OCI-M2 (cell line): Measurements from ENCODE around the gene ZNF385B.

ENCODE experiments used
- DNase-seq: peaks from one replicate; lab custom pipeline; 2025; ENCODE audit not compliant: unreplicated experiment; lab: John Stamatoyannopoulos, UW

Gene ZNF385B

GRCh38 chr2:179749210-179749609 is 112.2 kb downstream of the ZNF385B start:
- DNase-seq: no peak

- DNase-seq: no peak
Measured at GRCh38 chr2:179746981-179747380, 114.4 kb downstream of the ZNF385B start.

GRCh38 chr2:179745635-179746256 is 115.7 kb downstream of the ZNF385B start:
- no peak for DNase-seq

GRCh38 chr2:179744401-179744800 is 117.0 kb downstream of the ZNF385B start:
- DNase-seq: no peak

DNA sequence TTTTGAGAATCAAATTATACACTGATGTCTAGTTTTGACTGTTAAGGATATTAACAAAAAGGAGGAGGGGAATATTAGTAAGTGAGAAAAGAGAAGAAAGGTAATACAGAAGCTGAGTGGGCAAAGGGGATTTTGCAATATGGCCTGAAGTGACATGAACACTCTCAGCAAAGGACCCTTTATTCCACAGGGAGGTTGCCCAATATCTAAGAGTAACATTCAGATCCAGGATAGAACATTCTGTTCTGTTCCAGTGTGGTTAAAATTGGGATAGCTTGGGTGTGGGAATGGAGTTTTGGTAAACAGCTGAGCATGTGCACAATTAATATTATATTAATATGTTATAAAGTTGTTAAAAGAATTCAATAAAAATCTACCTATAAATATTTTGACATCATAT is 120.1 kb downstream of the ZNF385B start:
- no peak for DNase-seq

DNA sequence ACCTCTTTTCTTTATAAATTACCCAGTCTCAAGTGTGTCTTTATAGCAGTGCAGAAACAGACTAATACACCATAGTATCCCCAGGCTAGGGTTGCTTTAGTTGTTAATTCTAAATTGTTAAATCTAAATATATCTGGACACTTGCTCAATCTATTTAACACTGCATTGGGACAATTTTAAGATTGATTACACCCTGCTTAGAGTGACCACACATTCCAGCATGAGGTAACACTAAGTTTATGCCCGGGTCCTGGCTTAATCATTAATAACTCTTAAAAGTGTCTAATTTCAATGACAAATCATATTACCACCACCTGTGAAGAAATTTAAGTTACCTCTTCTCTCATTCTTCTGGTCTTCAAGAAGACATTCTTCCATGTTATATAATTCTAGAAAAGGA is 131.4 kb downstream of the ZNF385B start:
- no peak for DNase-seq

GRCh38 chr2:179726461-179727180 is 134.8 kb downstream of the ZNF385B start:
- no peak for DNase-seq

- no peak for DNase-seq
Measured at GRCh38 chr2:179724403-179724802, 137.0 kb downstream of the ZNF385B start.

GRCh38 chr2:179720173-179720772 is 141.1 kb downstream of the ZNF385B start:
- no peak for DNase-seq

DNA sequence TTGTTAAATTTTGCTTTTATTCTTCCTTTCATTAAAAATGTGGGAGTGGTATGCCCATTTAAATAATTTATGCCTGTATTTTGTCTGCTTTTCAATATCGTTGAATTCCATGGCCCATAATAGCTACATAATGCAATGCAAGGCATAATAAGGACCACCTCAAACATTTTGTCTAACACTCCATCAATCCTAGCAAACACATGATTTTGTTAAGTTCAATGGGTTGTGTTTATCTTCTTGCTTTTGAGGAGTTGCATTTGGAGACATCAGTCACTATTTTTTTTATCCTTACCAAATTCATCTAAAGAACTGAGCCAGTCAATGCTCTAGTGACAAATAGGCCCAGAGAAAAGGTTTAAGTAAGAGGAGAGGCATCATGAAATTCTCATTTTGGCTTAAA is 145.5 kb downstream of the ZNF385B start:
- no peak for DNase-seq

DNA sequence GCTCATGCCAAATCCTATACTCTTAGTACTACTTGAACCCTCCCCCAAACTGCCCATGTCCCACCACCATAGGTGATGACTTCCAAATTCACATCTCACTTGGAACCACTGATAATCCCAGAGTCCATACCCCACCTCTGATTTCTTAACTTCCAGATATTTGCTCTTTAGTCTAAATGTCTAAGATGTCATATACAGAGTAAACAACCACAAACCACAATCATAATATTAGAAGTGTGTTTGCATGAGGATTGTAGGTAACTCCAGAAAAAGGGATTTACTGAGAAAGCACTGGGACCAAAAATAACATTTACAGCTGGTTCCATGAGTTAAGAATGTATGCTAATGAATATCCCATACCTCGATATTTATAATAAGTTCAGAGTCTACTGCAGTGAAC is 146.2 kb downstream of the ZNF385B start:
- no peak for DNase-seq

DNA sequence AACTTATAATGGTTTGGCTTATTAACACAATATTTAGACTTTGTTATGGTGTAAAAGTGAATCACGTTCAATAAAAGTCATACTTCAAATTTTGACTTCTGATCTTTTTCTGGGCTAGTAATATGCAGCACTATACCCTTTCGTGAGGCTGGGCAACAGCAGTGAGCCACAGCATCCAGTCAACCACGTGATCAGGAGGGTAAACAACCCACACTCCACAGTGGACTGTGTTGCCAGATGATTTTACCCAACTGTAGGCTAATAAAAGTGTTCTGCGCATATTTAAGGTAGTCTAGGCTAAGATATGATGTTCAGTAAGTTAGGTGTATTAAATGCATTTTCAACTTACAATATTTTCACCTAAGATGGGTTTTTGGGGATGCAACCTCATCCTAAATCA is 148.6 kb downstream of the ZNF385B start:
- no peak for DNase-seq

DNA sequence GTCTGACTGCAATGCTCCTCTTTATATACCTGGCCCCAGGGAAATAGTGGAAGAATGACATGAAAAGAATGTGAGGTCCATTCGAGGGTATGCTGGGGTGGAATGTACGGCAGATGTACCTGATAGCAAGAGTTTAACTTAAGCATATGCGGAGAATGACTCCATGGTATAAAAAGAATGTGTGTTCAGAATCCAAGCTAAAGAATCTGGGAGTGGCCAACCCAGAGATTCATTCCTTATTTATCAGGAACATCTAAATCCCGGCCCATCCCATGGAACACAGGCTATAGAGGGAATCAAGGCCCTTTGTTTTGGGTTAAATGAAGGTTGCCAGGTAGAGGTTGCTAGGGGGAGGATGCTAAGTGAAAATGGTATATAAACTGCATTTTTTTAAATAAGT is 150.0 kb downstream of the ZNF385B start:
- DNase-seq: no peak

DNA sequence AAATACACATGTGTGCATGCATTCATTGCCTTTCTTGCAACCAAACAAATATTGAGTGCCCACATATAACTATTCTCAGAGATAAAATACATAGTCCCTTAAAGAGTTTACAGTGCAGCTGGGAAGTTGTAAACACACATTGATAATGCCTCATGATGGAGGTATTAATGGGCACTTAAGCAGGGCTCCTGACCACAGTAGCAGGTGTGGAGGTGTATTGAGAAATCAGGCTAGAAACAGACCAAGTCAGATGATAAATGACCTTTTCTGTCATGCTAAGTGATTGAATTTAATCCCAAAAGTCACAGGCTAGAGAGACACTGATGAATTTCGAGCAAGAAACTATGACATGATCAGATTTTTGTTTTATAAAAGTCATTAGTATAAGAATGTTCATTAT is 157.7 kb downstream of the ZNF385B start:
- DNase-seq: no peak

GRCh38 chr2:179702912-179703311 is 158.5 kb downstream of the ZNF385B start:
- DNase-seq: no peak

- no peak for DNase-seq
Measured at GRCh38 chr2:179701524-179702110, 159.8 kb downstream of the ZNF385B start.

GRCh38 chr2:179695486-179695885 is 165.9 kb downstream of the ZNF385B start:
- DNase-seq: no peak

GRCh38 chr2:179694963-179695362 is 166.4 kb downstream of the ZNF385B start:
- DNase-seq: no peak

GRCh38 chr2:179692610-179693009 is 168.8 kb downstream of the ZNF385B start:
- DNase-seq: no peak

- no peak for DNase-seq
Measured at GRCh38 chr2:179692043-179692442, 169.4 kb downstream of the ZNF385B start.

DNA sequence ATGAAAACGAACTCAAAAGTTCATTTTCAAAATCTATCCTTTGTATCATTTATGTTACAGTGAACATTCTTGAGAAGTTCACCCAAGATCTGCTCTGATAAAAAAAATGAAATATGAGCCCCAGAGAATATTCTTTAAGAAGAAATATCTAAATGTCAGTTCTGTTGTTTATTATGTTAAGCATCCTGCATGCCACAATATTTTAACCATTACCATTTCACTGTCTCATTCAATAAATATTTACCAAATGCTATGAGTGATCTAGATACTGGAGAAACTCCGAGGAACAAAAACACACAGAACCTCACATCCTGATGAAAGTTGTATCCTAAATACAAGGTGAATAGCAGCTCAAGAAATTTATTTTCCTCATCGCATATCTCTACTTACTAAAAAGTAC is 170.2 kb downstream of the ZNF385B start:
- DNase-seq: no peak

DNA sequence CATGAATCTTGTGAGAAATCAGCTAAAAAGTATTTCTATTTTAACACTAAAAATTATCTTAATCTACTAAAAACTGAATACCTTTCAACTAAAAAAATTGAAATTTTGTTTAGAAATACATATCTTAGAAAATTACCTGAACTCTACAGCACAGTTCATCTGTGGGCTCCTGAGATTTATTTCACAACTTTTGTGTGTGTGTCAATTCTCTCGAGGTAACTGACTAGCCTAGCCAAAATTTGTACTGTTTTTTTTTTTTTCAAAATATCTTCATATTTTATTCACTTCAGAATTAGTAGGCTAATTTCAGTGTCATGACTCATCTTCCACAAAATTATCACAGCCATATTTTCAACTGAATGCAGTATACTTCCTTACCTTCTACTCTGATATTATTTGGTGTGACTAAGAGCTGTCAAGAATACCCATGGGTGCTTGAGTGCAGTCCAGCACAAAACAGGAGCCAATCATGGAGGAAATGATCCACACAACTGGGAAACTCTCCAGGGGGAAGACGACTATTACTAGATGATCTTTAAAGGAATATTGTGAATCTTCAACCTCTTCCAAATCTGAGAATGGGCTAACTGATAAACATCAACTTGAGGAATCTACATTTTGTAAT is 174.6 kb downstream of the ZNF385B start:
- DNase-seq: no peak
